ENCODE measurements around the gene DNAH17. TPM values are rescaled to one million over a fixed set of nuclear protein-coding genes. Genes with fewer than 3 reads are reported as not detected.

DNAH17 gene
- total RNA-seq, 1 experiment from 2014 or later, result 0.13 TPM

DNA sequence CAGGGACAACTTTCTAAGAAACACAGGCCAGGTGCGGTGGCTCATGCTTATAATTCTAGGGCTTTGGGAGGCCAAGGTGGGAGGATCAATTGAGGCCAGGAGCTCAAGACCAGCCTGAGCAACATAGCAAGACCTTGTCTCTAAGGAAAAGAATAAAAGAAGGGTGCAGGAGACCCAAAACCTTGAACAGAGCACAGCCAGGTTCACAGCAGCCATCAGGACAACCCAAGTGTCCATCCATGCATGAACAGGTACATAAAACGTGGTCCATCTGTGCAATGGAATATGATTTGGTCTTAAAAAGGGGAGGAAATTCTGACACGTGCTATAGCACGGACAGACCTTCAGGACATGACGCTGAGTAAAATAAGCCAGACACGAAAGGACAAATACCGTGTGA is 107.8 kb downstream of the DNAH17 start:
- no peak for DNase-seq
- H3K14ac ChIP-seq (ENCODE audit: insufficient read depth, low read length), result no peak overlapping the region
- no peak overlapping the region for H3T11ph ChIP-seq (ENCODE audit: low read length)
- no peak overlapping the region for H3K27ac ChIP-seq (ENCODE audit: insufficient read length, low read depth, low read length)
- Mint-ChIP-seq H3K27ac (no peak overlapping the region), H3K9me3 (peaks cover 6 to 10% of the 10 kb centered on the region in 2 experiments; a peak in 3 of 5 replicates), H3K4me1 (peaks cover 3 to 5% of the 10 kb centered on the region in 2 experiments; a peak in 3 of 4 replicates), H3K27me3 (ENCODE audit: low read depth) (peaks cover 16% of the 10 kb centered on the region), H3K36me3 (ENCODE audit: insufficient read depth in 1 of 3, low read depth in 3 of 3) (peaks cover 0 to 5% (median 3%) of the 10 kb centered on the region in 3 experiments; a peak in 2 of 7 replicates), H3K4me3 (no peak overlapping the region)
- no peaks in the 10 kb centered on the region for H4K20me1 ChIP-seq (ENCODE audit: control insufficient read depth, insufficient read depth, insufficient read length)
- H4K91ac ChIP-seq (ENCODE audit: insufficient read length, low read depth, low read length), result no peak overlapping the region
- H3K9ac ChIP-seq (ENCODE audit: extremely low read depth, insufficient read length, low read length), result no peak overlapping the region
- no peak overlapping the region for H2AFZ ChIP-seq (ENCODE audit: low read length)
- H2AK5ac ChIP-seq (ENCODE audit: insufficient read length, low read length), result no peak overlapping the region
- no peak overlapping the region for H4K8ac ChIP-seq (replicated peaks; ENCODE audit: insufficient read length, low read depth, low read length)
- H3K79me1 ChIP-seq (ENCODE audit: insufficient read depth, low read depth, low read length, poor library complexity, severe bottlenecking), result no peaks in the 10 kb centered on the region
- no peak overlapping the region for H3K23ac ChIP-seq (ENCODE audit: insufficient read length, low read depth, low read length)
- no peak overlapping the region for H2BK5ac ChIP-seq (ENCODE audit: insufficient read length, low read length)
- WGBS (ENCODE audit: extremely low coverage, insufficient read length, low lambda C conversion rate), result no CpG with 5 or more reads among the region's 7 CpGs
- TF ChIP-seq, protein P1, sequence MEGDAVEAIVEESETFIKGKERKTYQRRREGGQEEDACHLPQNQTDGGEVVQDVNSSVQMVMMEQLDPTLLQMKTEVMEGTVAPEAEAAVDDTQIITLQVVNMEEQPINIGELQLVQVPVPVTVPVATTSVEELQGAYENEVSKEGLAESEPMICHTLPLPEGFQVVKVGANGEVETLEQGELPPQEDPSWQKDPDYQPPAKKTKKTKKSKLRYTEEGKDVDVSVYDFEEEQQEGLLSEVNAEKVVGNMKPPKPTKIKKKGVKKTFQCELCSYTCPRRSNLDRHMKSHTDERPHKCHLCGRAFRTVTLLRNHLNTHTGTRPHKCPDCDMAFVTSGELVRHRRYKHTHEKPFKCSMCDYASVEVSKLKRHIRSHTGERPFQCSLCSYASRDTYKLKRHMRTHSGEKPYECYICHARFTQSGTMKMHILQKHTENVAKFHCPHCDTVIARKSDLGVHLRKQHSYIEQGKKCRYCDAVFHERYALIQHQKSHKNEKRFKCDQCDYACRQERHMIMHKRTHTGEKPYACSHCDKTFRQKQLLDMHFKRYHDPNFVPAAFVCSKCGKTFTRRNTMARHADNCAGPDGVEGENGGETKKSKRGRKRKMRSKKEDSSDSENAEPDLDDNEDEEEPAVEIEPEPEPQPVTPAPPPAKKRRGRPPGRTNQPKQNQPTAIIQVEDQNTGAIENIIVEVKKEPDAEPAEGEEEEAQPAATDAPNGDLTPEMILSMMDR (conservative IDR thresholded peaks at IDR 0.05), result no peak
- H3K4me2 ChIP-seq (ENCODE audit: insufficient read depth, insufficient read length, low read length), result no peak overlapping the region
- no peak overlapping the region for H2BK120ac ChIP-seq (ENCODE audit: low read depth, low read length, poor library complexity, severe bottlenecking)
- H2BK12ac ChIP-seq (ENCODE audit: insufficient read length, low read depth, low read length), result no peak overlapping the region
- H2BK20ac ChIP-seq (ENCODE audit: low read depth, low read length, poor library complexity, severe bottlenecking), result no peak overlapping the region
- no peaks in the 10 kb centered on the region for H3K9me3 ChIP-seq (ENCODE audit: control insufficient read depth, low read depth, low read length)
- H3K18ac ChIP-seq (ENCODE audit: insufficient read length, low read depth, low read length), result no peak overlapping the region
- H3K56ac ChIP-seq (ENCODE audit: insufficient read length, low read depth, low read length), result no peak overlapping the region
- H3K27me3 ChIP-seq (ENCODE audit: insufficient read depth, low read length), result no peaks in the 10 kb centered on the region
- no peak overlapping the region for H3K4ac ChIP-seq (ENCODE audit: low read depth, low read length)
- no peak overlapping the region for H2BK15ac ChIP-seq (ENCODE audit: low read depth, low read length)
- no peaks in the 10 kb centered on the region for H3K4me1 ChIP-seq (ENCODE audit: insufficient read depth, low read length)
- no peaks in the 10 kb centered on the region for H3K79me2 ChIP-seq (ENCODE audit: insufficient read depth, low read length)
- H4K5ac ChIP-seq (ENCODE audit: insufficient read length, low read depth, low read length), result no peak overlapping the region
- H3K23me2 ChIP-seq (ENCODE audit: insufficient read length, low read depth, low read length, poor library complexity, severe bottlenecking), result peaks cover 2% of the 10 kb centered on the region

Data from H9 (cell line).